HG02970 (cell line): Measurements from ENCODE around the gene BACH2.

Experiments used
- ATAC-seq: cut with Tn5 transposase; IDR thresholded peaks from one replicate; pipeline ENCODE4 v1.9.1; 2021; ENCODE audit warnings: mild to moderate bottlenecking, moderate library complexity, moderate number of reproducible peaks; ENCODE audit not compliant: unreplicated experiment, low FRiP score

Gene BACH2

DNA sequence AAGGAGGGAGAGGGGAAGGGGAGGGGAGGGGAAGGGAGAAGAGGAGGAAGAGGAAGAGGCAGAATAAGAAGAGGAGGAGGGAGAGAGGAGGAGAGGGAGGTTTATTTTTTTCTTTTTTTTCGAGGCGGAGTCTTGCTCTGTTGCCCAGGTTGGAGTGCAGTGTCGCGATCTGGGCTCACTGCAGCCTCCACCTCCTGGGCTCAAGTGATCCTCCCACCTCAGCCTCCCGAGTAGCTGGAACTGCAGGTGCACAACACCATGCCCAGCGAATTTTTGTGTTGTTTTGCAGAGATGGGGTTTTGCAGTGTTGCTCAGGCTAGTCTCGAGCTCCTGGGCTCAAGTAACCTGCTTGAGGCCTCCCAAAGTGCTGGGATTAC lies 408.5 kb downstream of the BACH2 start:
- no peak for ATAC-seq

DNA sequence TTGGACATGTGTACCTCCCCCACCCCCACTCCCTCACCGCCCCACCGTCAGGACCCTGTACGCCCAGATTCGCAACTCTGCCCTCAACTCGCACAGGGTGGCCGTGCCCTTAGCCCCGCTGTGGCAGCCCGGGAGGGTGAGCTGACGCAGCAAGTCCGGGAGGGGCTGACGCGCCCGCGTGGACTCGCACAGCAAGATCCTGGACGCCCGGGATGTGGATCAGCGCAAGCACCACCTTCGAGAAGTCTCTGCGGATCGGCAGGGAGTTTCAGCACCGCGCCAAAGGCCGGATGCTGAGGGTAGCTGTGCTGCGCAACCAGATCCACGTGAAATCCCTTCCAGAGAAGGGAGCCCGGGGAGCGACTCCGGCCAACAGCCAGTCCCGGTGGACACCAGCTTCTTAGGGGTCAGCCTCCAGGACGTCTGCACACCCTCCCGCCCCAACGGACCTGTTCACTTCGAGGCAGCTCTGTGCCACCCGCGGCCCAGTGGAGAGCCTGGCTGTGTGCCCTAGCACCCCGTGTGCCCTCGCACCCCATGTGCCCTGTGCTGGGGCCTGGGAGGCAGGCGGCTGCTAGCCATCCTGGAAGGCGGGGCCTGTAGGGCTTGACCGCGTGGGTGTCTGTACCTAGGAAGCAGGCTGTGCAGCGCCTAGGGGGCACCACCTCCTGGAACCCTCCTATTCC lies 409.0 kb downstream of the BACH2 start:
- ATAC-seq: no peak

DNA sequence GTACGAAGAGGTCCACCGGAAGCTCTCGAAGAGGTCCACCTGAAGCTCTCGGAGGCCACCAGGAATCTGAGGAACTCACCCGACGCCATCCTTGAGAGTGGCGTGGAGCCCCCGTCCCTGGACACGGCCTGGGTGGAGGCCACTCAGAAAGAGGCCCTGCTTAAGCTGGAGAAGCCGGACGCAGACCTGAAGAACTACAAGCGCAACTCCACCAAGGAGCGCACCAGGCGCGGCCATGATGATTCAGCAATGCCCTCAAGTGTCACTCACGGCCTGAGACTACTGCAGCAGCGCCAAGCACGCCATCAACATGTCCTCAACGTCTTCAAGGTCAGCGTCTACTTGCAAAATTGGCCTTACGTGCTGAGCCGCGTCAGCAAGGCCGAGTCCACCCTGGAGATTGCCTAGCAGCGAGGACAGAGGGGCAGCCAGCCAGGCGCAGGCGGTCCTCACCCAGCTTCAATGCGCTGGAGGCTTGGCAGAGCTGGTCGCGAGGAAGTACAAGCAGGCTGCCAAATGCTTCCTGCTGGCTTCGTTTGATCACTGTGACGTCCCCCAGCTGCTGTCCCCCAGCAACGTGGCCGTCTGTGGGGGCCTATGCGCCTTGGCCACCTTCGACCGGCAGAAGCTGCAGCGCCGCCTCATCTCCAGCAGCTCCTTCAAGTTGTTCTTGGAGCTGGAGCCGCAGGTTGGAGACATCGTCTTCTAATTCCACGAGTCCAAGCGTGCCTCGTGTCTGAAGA lies 410.1 kb downstream of the BACH2 start:
- ATAC-seq: no peak
